Activated naive CD8-positive, alpha-beta T cell treated with anti-CD3 and anti-CD28 coated beads, Interleukin-2, amount 10 ng/mL, durations not matched to agents 7 days and 5 days (primary cell): ENCODE measurements around the gene NPHS1. TPM values are rescaled to one million over a fixed set of nuclear protein-coding genes. Genes with fewer than 3 reads are reported as not detected.

Experiments
- ATAC-seq: fragments of 150-1000 bp; cut with Tn5 transposase; one replicate; pipeline ENCODE4 v1.10.0; 2021; ENCODE audit warnings: low read depth, moderate library complexity
- POLR2A ChIA-PET: fragments of 350-600 bp; sonication (Branson Sonifier 250); formaldehyde crosslinking; loops from one replicate; lab custom pipeline; 2021; ENCODE audit warnings: antibody characterized with exemption; lab: Charles Lee
- DNase-seq: peaks from one replicate; pipeline ENCODE4 v3.0.0; 2021
- H3K27ac Mint-ChIP-seq: one replicate; pipeline ENCODE4 v1.8.0; 2022; ENCODE audit warnings: mild to moderate bottlenecking, mixed read lengths
- H3K27me3 Mint-ChIP-seq: one replicate; pipeline ENCODE4 v1.8.0; 2022; ENCODE audit warnings: mild to moderate bottlenecking, moderate library complexity, mixed read lengths
- H3K36me3 Mint-ChIP-seq: one replicate; pipeline ENCODE4 v1.8.0; 2021; ENCODE audit warnings: mild to moderate bottlenecking, mixed read lengths
- H3K4me1 Mint-ChIP-seq: one replicate; pipeline ENCODE4 v1.8.0; 2021; ENCODE audit warnings: mixed read lengths
- H3K4me3 Mint-ChIP-seq: one replicate; pipeline ENCODE4 v1.8.0; 2022; ENCODE audit warnings: mild to moderate bottlenecking, moderate library complexity, mixed read lengths
- H3K9me3 Mint-ChIP-seq: one replicate; pipeline ENCODE4 v1.8.0; 2021; ENCODE audit warnings: mixed read lengths
- total RNA-seq, 2 experiments: library from RNA; stranded (reverse); gene quantifications; one replicate each; pipeline ENCODE4 v1.2.3, GENCODE V29; 2021

Gene NPHS1
- total RNA-seq, 2 experiments from 2014 or later = 0.40 TPM; not detected in 1

DNA sequence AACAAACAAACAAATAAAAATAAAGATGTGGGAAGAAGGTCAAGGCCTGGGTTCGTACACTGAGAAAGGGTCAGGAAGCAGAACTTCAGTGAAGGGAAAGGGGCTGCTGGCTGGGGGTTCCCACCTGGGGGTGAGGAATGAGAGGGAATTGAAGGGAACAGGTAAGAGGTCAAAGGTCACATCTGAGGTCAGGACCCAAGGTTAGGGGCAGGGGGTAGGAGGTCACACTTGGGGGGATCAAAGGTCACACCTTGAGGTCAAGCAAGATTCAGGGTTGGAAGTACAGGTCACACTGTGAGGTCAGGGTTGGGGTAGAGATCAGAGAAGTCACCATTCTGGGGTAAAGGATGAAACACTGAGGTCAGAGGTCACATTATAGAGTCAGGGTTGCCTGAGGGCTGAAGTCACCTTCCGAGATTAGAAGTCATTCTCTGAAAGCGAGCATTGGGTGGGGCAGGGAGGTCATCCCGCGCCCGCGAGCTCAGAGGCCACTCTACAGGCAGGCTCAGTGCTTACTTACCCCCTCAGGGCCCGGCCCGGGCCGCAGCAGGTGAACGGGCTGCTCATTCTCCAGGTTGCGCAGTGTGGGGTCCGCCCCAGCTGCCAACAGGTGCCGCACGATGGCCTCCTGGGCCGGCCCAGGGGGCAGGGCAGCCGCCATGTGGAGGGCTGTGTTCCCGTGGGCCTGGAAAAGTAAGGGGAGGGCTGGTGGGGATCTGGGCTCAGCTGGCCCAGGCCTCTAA lies 37.2 kb upstream of the NPHS1 start:
- Mint-ChIP-seq H3K27ac (no peak overlapping the region), H3K27me3 (no peaks in the 10 kb centered on the region), H3K4me1 (peaks cover 14% of the 10 kb centered on the region), H3K36me3 (peaks cover 51% of the 10 kb centered on the region), H3K9me3 (no peaks in the 10 kb centered on the region), H3K4me3 (no peak overlapping the region)
- ATAC-seq (no peak), DNase-seq (no peak)
- POLR2A ChIA-PET = interaction anchor here (0.6 kb wide), 1 partner anchor 91 kb away, joined by 3 read pairs; no protein-coding TSS in a partner anchor

GRCh38 chr19:35888398-35888797 lies 36.1 kb upstream of the NPHS1 start:
- POLR2A ChIA-PET = interaction anchor here (0.6 to 1.2 kb wide), 4 partner anchors 9 to 244 kb away, joined by 3 to 4 read pairs (median 3); partner anchors contain the start of gene NFKBID
- Mint-ChIP-seq H3K4me3 (no peak overlapping the region), H3K36me3 (peaks cover 49% of the 10 kb centered on the region), H3K9me3 (no peaks in the 10 kb centered on the region), H3K27ac (no peak overlapping the region), H3K4me1 (peaks cover 14% of the 10 kb centered on the region), H3K27me3 (no peaks in the 10 kb centered on the region)
- ATAC-seq (no peak), DNase-seq (no peak)

DNA sequence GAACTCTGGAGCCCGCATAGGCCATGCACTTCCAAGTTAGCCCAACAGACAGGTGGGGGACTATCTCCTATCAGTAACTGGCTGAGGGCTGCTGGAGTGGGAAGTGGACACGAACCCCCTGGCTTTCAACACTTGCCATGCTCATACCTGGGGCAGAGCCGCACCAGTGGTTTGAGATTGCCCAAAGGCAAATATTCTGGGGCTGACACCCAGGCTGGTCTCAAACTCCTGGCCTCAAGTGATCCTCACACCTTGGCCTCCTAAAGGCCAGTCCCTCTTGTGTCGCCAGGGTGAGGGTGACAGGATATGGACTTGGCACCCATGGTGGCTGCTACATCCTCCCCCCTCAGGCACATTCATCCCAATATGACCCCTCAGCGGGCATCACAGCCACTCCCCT lies 34.9 kb upstream of the NPHS1 start:
- H3K4me1 Mint-ChIP-seq = peaks cover 13% of the 10 kb centered on the region
- no peaks in the 10 kb centered on the region for H3K27me3 Mint-ChIP-seq
- no peak for DNase-seq
- peaks cover 40% of the 10 kb centered on the region for H3K36me3 Mint-ChIP-seq
- no peak overlapping the region for H3K27ac Mint-ChIP-seq
- POLR2A ChIA-PET = interaction anchor here (1.2 to 4.2 kb wide), 2 partner anchors 10 to 43 kb away, joined by 4 to 30 read pairs; no protein-coding TSS in a partner anchor
- no peak overlapping the region for H3K4me3 Mint-ChIP-seq
- no peak for ATAC-seq
- no peaks in the 10 kb centered on the region for H3K9me3 Mint-ChIP-seq

GRCh38 chr19:35885904-35886303 lies 33.6 kb upstream of the NPHS1 start:
- ATAC-seq = no peak
- H3K27me3 Mint-ChIP-seq = no peaks in the 10 kb centered on the region
- no peaks in the 10 kb centered on the region for H3K9me3 Mint-ChIP-seq
- peaks cover 35% of the 10 kb centered on the region for H3K36me3 Mint-ChIP-seq
- H3K4me1 Mint-ChIP-seq = peaks cover 13% of the 10 kb centered on the region
- no peak overlapping the region for H3K27ac Mint-ChIP-seq
- H3K4me3 Mint-ChIP-seq = no peak overlapping the region
- DNase-seq = no peak
- POLR2A ChIA-PET = interaction anchor here (0.6 to 4.2 kb wide), 2 partner anchors 15 to 44 kb away, joined by 3 to 30 read pairs; no protein-coding TSS in a partner anchor

- H3K27me3 Mint-ChIP-seq = no peaks in the 10 kb centered on the region
- H3K27ac Mint-ChIP-seq = no peak overlapping the region
- peaks cover 30% of the 10 kb centered on the region for H3K36me3 Mint-ChIP-seq
- H3K4me1 Mint-ChIP-seq = peaks cover 11% of the 10 kb centered on the region
- no peak for ATAC-seq
- POLR2A ChIA-PET = interaction anchor here (0.6 to 4.2 kb wide), 2 partner anchors 16 to 45 kb away, joined by 3 to 30 read pairs; no protein-coding TSS in a partner anchor
- H3K9me3 Mint-ChIP-seq = no peaks in the 10 kb centered on the region
- no peak for DNase-seq
- H3K4me3 Mint-ChIP-seq = no peak overlapping the region
Measured at GRCh38 chr19:35885225-35885738, 33.0 kb upstream of the NPHS1 start.

GRCh38 chr19:35883882-35884281 lies 31.6 kb upstream of the NPHS1 start:
- peaks cover 20% of the 10 kb centered on the region for H3K36me3 Mint-ChIP-seq
- POLR2A ChIA-PET = interaction anchor here (0.7 to 4.2 kb wide), 4 partner anchors 11 to 137 kb away, joined by 3 to 30 read pairs (median 4); no protein-coding TSS in a partner anchor
- no peak overlapping the region for H3K27ac Mint-ChIP-seq
- peaks cover 14% of the 10 kb centered on the region for H3K4me1 Mint-ChIP-seq
- H3K4me3 Mint-ChIP-seq = no peak overlapping the region
- ATAC-seq (no peak), DNase-seq (no peak)
- H3K9me3 Mint-ChIP-seq = no peaks in the 10 kb centered on the region
- peaks cover 6% of the 10 kb centered on the region for H3K27me3 Mint-ChIP-seq

GRCh38 chr19:35882114-35882832 lies 30.0 kb upstream of the NPHS1 start:
- peak; percentile 58 for ATAC-seq
- POLR2A ChIA-PET = interaction anchor here (0.6 to 1.5 kb wide), 4 partner anchors 9 to 132 kb away, joined by 3 to 7 read pairs (median 4); partner anchors contain the start of gene ALKBH6
- Mint-ChIP-seq H3K9me3 (no peaks in the 10 kb centered on the region), H3K36me3 (peaks cover 10% of the 10 kb centered on the region), H3K4me3 (no peak overlapping the region), H3K27ac (no peak overlapping the region), H3K4me1 (peaks cover 9% of the 10 kb centered on the region), H3K27me3 (peaks cover 21% of the 10 kb centered on the region)
- DNase-seq = no peak

DNA sequence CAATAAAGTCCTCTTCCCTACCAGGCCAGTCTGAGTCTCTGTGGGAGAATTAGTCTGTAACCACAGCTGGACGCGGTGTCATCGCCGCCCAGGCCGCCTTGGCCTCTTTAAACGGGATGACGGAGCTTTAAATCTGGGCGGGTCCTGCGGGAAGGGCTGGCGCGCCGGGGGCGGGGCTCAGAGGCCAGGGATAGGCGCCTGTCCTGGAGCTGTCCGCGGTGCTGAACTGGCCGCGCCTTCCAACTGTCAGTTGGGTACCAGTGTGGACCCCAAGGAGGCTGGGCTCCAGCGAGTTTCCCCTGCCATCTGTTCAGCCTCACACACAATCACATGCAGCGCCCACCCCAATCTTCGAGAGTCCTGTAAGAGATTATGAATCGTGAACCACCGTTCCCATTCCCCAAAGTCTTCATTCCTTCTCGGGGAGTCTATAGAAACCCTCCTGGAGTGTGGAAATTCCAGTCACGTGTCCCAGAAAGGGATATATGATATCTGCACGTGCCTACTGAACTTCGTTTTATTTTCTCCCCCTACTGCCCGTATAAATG lies 27.5 kb upstream of the NPHS1 start:
- peak; percentile 94 for DNase-seq
- POLR2A ChIA-PET = interaction anchor here (0.5 to 2.4 kb wide), 3 partner anchors 50 to 178 kb away, joined by 3 to 15 read pairs (median 4); no protein-coding TSS in a partner anchor
- H3K9me3 Mint-ChIP-seq = no peaks in the 10 kb centered on the region
- H3K27me3 Mint-ChIP-seq = peaks cover 23% of the 10 kb centered on the region
- H3K4me1 Mint-ChIP-seq = peaks cover 9% of the 10 kb centered on the region
- ATAC-seq = peak; percentile 75
- H3K4me3 Mint-ChIP-seq = no peak overlapping the region
- H3K27ac Mint-ChIP-seq = no peak overlapping the region
- no peaks in the 10 kb centered on the region for H3K36me3 Mint-ChIP-seq

GRCh38 chr19:35879068-35879467 lies 26.8 kb upstream of the NPHS1 start:
- Mint-ChIP-seq H3K27me3 (peaks cover 23% of the 10 kb centered on the region), H3K4me1 (peaks cover 9% of the 10 kb centered on the region), H3K27ac (no peak overlapping the region), H3K36me3 (no peaks in the 10 kb centered on the region), H3K9me3 (no peaks in the 10 kb centered on the region), H3K4me3 (no peak overlapping the region)
- POLR2A ChIA-PET = interaction anchor here (2.4 kb wide), 1 partner anchor 51 kb away, joined by 15 read pairs; no protein-coding TSS in a partner anchor
- no peak for ATAC-seq
- no peak for DNase-seq

- H3K9me3 Mint-ChIP-seq = no peaks in the 10 kb centered on the region
- no peaks in the 10 kb centered on the region for H3K36me3 Mint-ChIP-seq
- POLR2A ChIA-PET = no interaction called here
- no peak overlapping the region for H3K27ac Mint-ChIP-seq
- no peak overlapping the region for H3K4me3 Mint-ChIP-seq
- peaks cover 8% of the 10 kb centered on the region for H3K4me1 Mint-ChIP-seq
- H3K27me3 Mint-ChIP-seq = peaks cover 27% of the 10 kb centered on the region
- DNase-seq (no peak), ATAC-seq (no peak)
Measured at GRCh38 chr19:35874392-35874930, 22.2 kb upstream of the NPHS1 start.

GRCh38 chr19:35872180-35872579 lies 19.9 kb upstream of the NPHS1 start:
- Mint-ChIP-seq H3K27me3 (peaks cover 27% of the 10 kb centered on the region), H3K36me3 (no peaks in the 10 kb centered on the region), H3K4me3 (no peak overlapping the region), H3K27ac (no peak overlapping the region), H3K4me1 (peaks cover 13% of the 10 kb centered on the region), H3K9me3 (no peaks in the 10 kb centered on the region)
- POLR2A ChIA-PET = no interaction called here
- ATAC-seq = no peak
- no peak for DNase-seq

DNA sequence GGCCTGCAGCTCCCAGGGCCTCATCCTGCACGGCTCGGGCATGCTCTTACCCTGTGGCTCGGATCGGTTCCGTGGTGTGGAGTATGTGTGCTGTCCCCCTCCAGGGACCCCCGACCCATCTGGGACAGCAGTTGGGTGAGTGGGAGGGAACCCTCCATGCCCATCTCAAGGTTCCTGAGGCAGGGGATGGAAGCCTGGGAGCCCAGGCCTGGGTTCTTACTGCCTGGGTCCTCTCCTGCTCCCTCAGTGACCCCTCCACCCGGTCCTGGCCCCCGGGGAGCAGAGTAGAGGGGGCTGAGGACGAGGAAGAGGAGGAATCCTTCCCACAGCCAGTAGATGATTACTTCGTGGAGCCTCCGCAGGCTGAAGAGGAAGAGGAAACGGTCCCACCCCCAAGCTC lies 19.3 kb upstream of the NPHS1 start:
- H3K9me3 Mint-ChIP-seq = peaks cover under 1% of the 10 kb centered on the region
- DNase-seq = no peak
- H3K4me3 Mint-ChIP-seq = no peak overlapping the region
- no peak for ATAC-seq
- no peak overlapping the region for H3K27ac Mint-ChIP-seq
- POLR2A ChIA-PET = no interaction called here
- no peaks in the 10 kb centered on the region for H3K36me3 Mint-ChIP-seq
- H3K27me3 Mint-ChIP-seq = peaks cover 28% of the 10 kb centered on the region
- H3K4me1 Mint-ChIP-seq = peaks cover 13% of the 10 kb centered on the region
